ENCODE results near the gene CAMK1D.

Gene CAMK1D

DNA sequence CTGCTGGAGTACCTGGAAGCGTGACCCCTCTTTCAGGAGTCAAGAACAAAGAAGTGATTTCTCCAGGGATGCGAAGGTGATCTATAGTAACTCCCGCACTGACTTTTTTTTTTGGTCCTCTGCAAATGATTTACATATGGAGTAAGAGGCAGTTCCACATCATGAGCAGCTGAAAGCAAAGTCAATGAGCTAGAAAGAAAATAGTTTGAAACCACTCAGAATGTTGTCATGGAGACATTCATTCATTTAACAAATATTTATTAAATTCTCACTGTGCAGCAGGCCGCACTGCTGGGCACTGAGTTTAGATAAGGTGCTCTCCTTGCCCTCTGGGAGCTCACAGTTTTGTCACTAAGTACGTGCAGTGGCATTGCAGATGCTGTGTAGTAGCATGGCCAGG is 206.7 kb downstream of the CAMK1D start:
- no peak for DNase-seq (ENCODE audit: low read depth, low spot score)

DNA sequence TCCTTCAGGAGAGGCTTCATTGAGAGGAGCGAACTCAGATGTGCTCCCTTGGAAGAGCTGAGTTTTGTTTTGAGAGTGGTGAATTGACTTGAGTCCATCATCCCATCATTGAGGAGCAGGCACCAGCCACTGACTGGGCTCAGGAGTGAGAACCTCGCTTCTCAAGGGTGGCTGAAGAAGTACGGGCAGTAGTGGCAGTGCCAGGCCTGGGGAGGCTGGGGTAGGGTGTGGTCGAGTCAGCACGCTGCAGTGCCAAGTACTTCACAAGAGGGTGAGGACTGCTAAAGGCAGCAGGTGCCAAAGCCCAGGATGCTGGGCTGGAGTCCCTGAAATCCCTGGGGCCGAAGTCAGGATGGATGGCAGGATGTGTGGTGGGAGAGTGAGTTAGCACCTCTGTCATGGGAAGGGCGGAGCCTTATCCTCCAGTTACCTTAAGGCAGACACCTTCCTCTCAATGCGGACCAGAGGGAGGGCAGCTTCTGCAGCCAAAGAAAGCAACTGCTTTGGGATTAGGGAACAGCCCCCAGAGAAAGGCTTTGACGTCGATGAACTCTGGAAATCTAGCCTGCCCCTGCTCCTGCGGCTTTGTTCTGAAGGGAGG is 210.3 kb downstream of the CAMK1D start:
- no peak for DNase-seq (ENCODE audit: low read depth, low spot score)

DNA sequence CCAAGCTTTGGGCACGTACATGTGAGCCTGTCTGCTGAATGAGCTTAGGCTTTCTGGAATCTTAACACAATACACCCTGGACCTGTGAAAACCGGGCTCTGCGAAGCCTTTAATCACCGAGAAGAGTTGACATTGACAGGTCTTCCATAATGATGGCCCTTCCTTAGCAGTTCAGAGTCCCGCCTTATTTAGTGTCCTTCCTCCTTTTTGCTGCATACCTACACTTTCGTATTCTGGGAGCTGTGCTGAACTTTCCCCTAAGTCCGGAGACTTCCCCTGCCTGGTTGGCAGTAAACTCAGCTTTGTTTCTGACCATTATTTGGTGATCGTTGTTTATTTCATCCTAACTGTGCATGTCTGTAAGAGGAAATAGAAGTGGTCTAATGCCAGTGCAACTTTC is 212.0 kb downstream of the CAMK1D start:
- DNase-seq (ENCODE audit: low read depth, low spot score) = no peak

DNA sequence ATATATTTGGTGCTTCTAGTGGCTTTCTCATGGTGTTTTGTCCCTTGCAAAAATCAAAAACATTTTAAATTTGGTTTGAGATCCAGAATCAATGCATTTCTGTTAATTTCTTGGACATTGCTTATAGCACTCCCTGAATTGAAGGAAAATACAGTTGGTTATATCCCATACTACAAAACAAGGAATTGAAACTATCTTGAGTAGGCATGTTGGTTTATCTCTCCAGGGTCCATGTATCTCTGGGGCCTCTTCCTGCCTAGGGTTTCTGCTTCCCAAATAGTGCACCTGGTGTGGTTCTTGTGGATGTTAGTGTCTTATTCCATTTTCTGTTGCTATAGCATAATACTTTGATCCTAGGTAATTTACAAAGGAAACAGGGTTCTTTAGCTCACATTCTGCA is 212.4 kb downstream of the CAMK1D start:
- no peak for DNase-seq (ENCODE audit: low read depth, low spot score)

DNA sequence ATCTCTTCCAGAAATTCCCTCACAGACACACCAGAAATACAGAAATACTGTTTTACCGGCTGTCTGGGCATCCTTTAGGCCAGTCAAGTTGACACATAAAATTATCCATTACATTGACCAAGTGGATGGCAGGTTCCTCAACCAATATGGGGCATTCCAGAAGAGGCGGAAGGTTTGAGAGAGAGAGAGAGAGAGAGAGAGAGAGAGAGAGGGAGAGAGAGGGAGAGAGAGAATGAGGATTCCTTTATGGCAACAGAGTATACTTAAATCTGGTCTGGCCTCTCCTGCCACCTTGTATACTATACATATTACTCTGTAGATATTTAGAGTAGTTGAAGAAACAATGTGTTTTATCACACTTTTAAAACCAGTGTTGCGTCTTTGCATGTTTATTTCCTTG is 214.1 kb downstream of the CAMK1D start:
- no peak for DNase-seq (ENCODE audit: low read depth, low spot score)

DNA sequence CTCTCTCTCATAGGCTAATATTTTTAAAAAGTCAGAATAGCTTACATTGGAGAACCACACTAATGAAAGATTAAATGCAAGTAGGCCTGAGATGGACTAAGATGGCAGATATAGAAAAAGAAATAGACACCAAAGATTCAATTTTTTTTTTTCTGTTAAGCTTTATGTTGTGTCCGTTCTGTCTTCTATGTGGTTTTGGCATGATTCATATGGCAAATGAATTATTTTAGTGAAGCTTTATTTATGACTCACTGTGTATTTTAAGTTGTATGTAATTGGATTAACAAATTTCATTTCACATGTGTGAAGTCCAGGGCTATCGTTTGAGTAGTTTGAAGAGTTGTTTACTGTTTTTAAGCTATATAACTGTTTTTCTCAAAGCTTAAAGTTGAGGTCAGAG is 214.8 kb downstream of the CAMK1D start:
- no peak for DNase-seq (ENCODE audit: low read depth, low spot score)

DNA sequence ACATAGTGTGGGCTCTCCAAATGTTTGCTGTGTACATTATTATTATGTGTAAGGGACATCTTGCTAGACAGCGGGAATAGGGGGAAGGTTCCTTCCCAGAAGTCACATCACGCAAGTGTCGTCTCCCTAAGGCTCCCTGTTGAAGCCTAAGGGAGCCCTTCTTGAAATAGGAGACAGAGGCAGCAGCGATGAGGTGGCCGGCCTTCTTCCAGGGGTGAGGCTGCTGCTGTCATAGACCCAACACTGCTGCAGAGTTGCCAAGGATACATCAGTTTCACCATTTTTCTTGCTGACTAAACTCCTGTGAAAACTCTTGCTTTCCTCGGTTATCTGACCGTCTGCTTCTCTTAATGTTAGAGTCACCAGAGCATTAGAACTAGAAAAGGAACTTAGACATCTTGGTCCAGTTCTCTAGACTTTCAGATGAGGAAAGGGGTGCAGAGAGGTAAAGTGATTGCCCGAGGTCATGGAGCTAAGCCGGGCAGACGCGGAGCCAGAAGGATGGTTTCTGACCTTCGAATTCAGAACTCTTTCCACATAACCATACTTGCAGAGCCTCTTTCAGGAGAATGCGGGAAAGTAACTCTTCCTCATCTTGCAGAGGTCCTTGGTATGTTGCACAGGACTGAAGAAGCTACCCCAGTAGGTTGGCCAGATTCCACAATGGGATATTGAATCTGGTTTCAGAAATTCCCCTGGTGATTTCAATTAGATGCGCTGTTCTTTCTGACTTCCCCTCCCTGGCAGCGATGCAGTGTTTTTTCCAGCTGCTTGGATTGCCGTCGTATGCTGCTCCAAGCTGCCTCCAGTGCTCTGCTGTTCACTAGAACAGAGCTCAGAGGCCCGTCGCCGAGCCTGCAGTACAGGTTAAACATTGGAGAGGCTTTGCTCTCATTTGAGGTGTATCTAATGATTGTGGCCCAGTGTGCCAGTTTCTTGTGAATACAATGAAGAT is 217.1 kb downstream of the CAMK1D start:
- no peak for DNase-seq (ENCODE audit: low read depth, low spot score)

DNA sequence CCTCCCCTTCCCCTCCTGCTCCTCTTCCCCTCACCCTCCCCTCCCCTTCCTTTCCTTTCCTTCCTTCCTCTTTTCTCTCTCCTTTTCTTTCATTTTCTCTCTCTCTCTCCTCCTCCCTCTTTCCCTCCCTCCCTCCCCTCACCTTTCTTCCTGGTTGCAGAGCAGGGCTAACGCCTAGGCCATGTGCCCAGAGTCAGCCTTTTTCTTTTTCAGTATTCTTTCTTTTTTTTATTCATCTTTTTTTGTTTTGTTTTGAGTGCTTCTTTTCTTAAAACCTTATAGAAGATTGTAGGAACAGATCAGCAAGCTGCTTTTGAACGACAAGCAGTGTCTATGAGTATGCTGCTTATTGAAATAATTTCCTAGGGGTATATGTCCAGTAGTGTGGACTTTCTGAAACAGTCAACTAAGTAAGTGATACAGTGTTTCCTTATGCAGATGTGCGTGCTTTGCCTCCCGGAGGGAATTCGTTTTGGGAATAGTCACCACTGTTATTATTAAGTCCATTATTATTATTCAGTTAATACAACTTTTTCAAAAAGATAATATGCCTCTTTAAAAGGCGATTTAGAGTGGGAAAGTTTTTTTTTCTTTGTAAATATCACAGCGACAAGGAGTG is 219.2 kb downstream of the CAMK1D start:
- DNase-seq (ENCODE audit: low read depth, low spot score) = no peak

DNA sequence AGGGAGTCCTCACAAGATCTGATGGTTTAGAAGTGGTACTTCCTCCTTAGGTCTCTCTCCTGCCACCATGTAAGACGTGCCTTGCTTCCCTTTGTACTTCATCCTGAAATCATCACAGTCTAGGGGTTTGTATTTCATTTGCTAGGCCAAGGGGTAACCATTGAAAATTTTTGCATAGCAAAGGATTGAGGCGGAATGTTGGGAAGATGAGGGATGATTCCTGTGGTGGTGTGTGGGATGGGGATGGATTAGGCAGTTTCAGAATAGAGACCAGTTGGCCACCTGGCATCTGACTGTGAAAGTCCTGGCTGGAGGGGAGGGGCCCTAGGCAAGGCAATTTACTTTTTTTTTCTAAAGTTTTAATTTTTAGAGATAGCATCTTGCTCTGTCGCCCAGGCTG is 222.9 kb downstream of the CAMK1D start:
- DNase-seq (ENCODE audit: low read depth, low spot score) = no peak

DNA sequence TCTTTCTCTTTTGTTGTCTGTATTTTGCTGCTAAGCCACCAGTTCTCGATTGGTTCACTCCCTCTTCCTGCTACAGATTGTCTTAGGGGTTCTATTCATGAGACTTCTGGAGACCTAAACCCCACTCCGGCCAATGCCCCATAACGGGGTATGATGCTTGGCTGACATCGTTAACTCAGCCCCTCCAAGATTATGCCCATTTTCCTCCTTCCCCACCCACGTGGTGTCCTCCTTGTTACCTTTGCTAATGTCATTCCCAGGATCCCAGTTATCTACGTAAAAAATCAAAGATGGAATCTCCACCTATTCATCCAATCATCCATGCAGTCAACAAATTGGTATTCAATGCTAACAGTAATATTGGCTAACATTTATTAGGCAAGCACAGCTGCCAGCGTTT is 228.3 kb downstream of the CAMK1D start:
- DNase-seq (ENCODE audit: low read depth, low spot score) = no peak

DNA sequence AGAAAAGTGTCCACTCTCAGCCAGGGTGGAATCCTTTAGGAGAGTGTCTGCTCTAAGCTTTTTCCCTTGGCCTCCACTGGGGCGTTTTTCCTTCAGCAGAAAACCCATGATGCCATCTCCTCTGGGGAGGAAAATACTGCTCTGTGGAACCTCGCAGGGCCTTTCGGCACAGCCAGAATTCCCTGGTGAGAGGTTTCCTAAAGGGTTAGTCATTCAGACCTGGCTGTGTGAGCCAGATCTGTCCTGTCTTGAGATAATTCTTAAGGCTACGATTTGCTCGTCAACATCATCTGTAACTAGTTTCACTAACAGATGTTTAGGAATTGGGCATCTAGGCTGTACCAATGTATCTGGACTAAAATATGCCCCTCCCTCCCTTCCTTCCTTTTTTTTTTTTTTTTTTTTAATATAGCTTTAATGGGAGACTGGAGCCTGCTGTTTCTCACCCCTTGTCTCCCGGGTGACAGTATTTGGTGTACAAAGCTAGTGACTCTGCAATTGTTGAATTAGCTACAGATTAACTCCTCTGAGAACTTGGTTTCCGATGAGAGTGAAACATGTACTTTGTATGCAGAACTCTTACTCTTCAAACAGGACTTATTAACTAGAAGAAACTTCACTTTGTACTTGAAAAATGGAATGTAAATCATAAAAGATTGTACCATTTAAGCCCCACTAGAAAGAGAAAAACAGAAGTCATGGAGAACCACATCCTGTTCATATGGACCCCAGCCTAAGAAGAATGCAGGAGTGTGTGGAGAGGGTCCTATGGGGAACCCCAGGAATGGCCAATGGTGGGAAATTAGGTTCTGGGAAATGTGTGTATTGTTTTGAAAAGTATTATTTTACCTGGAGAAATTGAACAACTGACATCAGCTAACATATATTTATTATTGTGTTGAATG is 230.9 kb downstream of the CAMK1D start:
- no peak for DNase-seq (ENCODE audit: low read depth, low spot score)

DNA sequence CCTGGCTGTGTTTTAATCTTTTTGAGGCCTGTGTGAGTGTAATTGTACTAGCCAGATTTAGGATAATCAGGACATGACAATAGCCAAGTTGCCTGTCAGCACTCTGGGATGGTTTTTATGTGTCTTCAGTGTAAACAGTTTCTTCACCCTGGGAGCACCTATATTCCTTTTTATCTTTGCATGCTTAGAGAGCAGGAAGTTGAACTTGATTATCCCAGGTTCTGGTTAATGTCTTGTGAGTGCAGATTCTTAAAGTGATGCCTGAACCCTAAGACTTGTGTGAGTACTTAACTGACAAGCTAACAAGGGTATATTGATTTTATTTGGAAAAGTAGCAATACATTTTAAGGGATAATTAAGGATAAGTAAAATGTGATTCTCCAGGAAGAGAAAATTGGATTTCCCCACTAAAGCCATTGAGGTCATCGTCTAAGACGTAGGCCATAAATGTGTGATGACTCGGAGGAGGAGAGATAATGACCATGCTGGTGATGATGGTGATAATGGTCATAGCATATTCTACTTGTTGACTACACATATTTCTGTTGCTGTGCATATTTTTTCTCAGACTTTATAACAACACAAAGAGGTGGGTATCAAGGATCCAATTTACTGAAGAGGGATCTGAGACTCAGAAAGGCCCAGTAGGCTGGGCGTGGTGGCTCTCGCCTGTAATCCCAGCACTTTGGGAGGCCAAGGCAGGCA is 234.7 kb downstream of the CAMK1D start:
- DNase-seq (ENCODE audit: low read depth, low spot score) = no peak

DNA sequence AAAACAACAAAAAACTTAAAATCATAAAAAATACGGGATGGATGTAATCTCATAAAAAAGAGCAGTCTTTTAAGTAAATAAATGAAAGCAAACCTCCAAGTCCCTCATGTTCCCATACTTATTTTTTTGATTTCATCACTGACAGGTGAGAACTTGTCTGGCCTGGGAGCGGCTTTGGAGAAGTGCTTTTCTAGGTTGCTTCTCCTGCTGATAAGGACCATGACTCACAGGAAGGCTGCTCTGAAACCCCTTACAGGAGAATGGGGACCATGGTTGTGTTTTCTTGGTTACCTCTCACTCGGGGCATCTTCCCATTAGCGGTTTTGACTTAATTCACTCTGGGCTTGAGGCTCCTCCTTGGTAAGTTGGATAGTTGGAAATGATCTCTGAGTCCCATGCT is 237.4 kb downstream of the CAMK1D start:
- DNase-seq (ENCODE audit: low read depth, low spot score) = no peak

DNA sequence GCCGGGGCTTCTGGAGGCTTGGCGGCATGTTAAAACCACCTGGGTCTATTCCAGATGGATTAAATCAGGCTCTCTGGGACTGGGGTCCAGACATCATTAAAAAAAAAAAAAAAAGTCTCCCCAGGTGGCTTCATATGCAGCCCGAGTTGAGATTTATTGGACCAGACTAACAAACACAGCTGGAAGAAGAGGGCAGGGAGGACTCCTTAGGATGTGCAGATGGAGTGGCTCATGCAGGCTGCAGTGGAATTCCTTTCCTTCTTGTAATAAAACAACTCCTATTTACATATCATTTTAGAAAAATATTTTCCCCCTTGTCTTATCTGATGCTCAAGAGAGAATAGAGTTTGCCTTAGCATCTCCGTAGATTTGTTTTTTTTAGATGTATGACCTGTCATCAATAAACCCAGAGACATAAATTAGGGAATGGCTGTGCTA is 238.1 kb downstream of the CAMK1D start:
- no peak for DNase-seq (ENCODE audit: low read depth, low spot score)

DNA sequence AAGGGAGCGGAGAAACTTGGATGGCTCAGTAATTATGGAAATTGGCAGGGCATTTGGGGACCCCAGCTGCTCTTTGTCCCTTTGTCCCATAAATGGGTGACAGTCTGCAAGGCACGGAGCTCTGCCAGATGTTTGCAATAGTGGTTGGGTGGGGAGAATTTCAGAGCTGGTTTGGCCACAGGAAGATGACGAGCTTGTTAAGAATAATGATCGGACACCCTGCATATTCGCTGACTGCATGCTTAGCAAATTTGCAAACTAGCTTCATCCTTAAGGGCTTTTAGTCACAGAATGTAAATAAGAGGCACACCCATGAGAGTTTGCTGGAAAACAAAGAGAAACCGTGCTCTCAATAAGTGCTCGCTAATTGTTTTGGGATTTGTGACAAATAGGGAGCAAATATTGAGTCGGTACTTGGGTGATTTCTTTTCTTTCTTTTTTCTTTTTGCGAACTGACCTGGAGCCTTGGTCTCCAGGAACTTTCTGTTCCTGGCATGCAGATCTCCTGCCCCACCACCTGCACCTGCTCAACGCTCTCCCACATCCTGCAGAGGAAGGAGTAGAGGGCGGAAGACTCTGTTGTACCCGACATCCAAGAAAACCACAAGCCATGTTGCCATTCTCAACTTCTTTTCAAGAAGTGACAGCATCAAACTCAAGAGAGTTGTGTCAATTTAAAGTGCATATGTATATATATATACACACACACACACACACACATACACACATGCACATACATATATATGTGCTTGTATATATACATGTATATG is 238.9 kb downstream of the CAMK1D start:
- DNase-seq (ENCODE audit: low read depth, low spot score) = no peak

DNA sequence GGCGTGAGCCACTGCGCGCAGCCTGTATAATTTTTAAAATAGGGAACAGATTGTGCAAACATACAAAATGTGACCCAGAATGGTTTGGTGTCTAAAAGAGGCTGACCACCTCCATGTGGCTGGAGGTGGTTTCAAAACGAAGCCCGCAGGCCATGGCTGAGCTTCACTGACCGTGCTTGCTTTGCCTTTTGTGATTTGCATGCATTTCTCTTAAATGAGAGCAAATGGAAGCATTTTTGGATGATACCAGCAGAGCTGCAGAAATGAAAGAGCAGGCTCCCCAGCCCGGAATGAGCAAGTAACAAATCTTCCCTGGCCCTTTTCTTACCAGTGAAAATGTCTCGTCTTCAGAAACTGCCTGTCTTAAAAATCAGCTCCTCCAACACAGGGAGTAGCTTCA is 239.9 kb downstream of the CAMK1D start:
- no peak for DNase-seq (ENCODE audit: low read depth, low spot score)

DNA sequence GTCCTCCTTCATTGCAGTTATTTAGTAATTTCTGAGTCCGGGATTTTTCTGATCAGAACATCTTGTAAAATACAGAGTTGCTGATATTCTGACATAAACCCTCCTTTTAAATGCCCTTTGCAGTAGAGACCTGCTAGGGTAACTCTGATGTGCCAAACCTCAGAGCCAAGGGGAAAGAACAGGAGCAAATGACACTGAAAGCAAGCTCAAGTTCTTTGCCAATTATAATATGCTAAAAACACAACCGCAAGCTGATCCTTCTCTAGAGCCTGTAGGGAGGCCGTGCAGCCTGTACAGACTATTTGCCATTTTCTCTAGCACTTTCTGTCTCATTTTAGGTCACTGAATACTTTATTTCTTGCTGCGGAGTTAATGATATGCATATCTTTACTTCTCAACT is 240.4 kb downstream of the CAMK1D start:
- DNase-seq (ENCODE audit: low read depth, low spot score) = no peak

DNA sequence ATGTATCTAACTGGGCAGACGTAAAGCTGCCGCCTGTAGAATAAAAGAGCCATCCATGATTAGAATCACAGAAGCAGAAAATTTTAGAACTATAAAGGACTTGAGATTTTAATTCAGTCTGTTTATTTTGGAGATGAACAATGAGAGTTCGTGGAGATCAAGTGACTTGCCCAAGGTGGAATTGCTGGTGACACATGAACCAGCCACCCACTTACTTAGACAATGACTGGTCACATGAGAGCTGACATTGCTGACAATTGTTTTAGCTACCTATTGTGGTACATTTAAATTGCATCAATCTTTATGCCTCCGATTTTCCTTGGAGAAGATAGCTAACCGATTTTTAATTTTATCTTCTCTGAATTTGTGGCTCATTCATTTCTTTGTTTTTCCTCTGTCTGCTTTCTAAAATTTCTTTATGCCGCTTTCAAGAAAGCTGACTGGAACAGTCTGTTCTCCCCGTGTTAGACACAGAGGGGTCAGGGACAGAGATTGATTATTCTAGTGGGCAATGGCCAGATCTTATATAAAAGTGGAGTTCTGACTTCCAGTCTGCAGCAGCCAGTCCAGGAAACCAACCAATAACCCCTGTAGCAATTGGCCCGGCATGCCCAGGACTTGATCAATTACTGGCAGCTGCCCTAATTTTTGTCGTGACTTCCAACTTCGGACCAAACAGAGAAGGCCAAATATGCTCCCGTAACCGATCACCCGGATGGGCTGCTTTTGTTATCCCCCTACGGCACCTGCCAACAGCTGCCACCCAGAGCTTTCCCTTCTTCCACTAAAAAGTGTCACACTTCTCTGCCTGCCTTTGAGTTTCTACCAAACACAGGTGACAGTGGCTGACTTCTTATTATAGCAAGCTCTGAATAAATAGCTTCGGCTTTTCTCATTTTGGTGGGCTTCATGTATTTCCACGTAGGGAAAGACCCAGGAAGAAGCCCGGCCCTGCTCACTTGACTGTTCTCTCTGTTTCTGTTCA is 241.6 kb downstream of the CAMK1D start:
- no peak for DNase-seq (ENCODE audit: low read depth, low spot score)

DNA sequence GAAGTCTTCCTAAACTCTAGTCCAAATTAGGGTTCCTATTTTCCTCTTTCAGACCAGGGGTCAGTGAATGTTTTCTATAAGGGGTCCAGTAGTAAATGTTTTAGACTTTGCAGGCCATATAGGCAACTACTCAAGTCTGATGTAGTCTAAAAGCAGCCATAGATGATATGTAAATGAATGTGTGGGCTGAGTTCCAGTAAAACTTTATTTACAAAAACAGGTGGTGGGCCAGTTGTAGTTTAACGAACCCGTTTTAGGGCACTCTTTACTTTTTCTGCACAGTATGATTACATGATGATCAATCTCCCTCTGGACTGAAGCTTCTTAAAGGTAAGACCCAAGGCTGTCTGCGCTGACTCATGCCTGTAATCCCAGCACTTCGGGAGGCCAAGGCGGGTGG is 243.6 kb downstream of the CAMK1D start:
- no peak for DNase-seq (ENCODE audit: low read depth, low spot score)
